HepG2 (cell line): ENCODE measurements around the gene DEPDC5. TPM values are rescaled to one million over a fixed set of nuclear protein-coding genes. Genes with fewer than 3 reads are reported as not detected.

ENCODE experiments used
- E2F5 ChIP-seq: sonication (generic); formaldehyde crosslinking; conservative IDR thresholded peaks from 2 replicates; pipeline ENCODE4 v1.4.0; 2020; ENCODE audit warnings: missing genetic modification reagents
- FLYWCH1 ChIP-seq: sonication (generic); formaldehyde crosslinking; IDR thresholded peaks from 2 replicates; pipeline ENCODE4 v1.8.1; 2023; ENCODE audit warnings: mild to moderate bottlenecking, missing genetic modification reagents
- MAFF ChIP-seq: IDR thresholded peaks from 2 replicates; pipeline ENCODE4 v1.6.1; 2011; ENCODE audit warnings: low read depth, low read length, improper control_type of control experiment
- MED1 ChIP-seq: sonication (generic); formaldehyde crosslinking; IDR thresholded peaks from 2 replicates; pipeline ENCODE4 v1.4.0; 2020; ENCODE audit warnings: missing genetic modification reagents
- NCOA5 ChIP-seq: sonication (generic); formaldehyde crosslinking; IDR thresholded peaks from 2 replicates; pipeline ENCODE4 v1.4.0; 2020; ENCODE audit warnings: missing genetic modification reagents
- RFX5 ChIP-seq: IDR thresholded peaks from 2 replicates; pipeline ENCODE4 v1.6.1; 2011; ENCODE audit warnings: low read depth, low read length, improper control_type of control experiment
- SCMH1 ChIP-seq: sonication (generic); formaldehyde crosslinking; IDR thresholded peaks from 2 replicates; pipeline ENCODE4 v1.9.0; 2021; ENCODE audit warnings: missing genetic modification reagents, mild to moderate bottlenecking, borderline replicate concordance
- SOX6 ChIP-seq, 2 experiments: fragments of 450-650 bp in 1 of 2; sonication (generic) in 1 of 2; formaldehyde crosslinking in 1 of 2; IDR thresholded peaks; 2 replicates each; pipeline versions ENCODE4 v1.4.0 to v1.6.1; 2017 to 2020; ENCODE audit warnings: antibody characterized with exemption in 1 of 2, mild to moderate bottlenecking in 1 of 2, missing genetic modification reagents in 1 of 2
- USF2 ChIP-seq, 2 experiments: sonication (generic) in 1 of 2; formaldehyde crosslinking in 1 of 2; IDR thresholded peaks; 2 replicates each; pipeline versions ENCODE4 v1.5.1 to v1.6.1; 2011 to 2020; ENCODE audit warnings: borderline replicate concordance in 1 of 2, low read depth in 1 of 2, low read length in 1 of 2, mild to moderate bottlenecking in 1 of 2, missing genetic modification reagents in 1 of 2, moderate library complexity in 1 of 2
- XBP1 ChIP-seq: sonication (generic); formaldehyde crosslinking; IDR thresholded peaks from 2 replicates; pipeline ENCODE4 v1.5.0; 2020; ENCODE audit warnings: missing genetic modification reagents
- ZBTB7B ChIP-seq: sonication (generic); formaldehyde crosslinking; IDR thresholded peaks from 2 replicates; pipeline ENCODE4 v1.4.0; 2020; ENCODE audit warnings: missing genetic modification reagents
- ZNF281 ChIP-seq: sonication (generic); formaldehyde crosslinking; IDR thresholded peaks from 2 replicates; pipeline ENCODE4 v1.4.0; 2020; ENCODE audit warnings: missing genetic modification reagents, borderline replicate concordance
- ZNF333 ChIP-seq: sonication (generic); formaldehyde crosslinking; IDR thresholded peaks from 2 replicates; pipeline ENCODE4 v1.4.0; 2020; ENCODE audit warnings: mild to moderate bottlenecking, missing genetic modification reagents, borderline replicate concordance
- ZNF557 ChIP-seq: sonication (generic); formaldehyde crosslinking; IDR thresholded peaks from 2 replicates; pipeline ENCODE4 v1.4.0; 2020; ENCODE audit warnings: missing genetic modification reagents
- polyA plus RNA-seq, 8 experiments: library from polyadenylated mRNA; depleted of rRNA in 3 of 8; stranded (reverse) in 7 of 8; unstranded in 1 of 8; fragments of >200 nt; fragmentation: Illumina TruSeq in 4 of 8; extraction: Trizol in 4 of 8; gene quantifications; 2 replicates each; pipeline versions ENCODE4 v1.2.1 to v1.2.3, GENCODE V29; 2011 to 2016; ENCODE audit warnings: low read depth in 4 of 8, missing spikeins in 1 of 8, mixed read lengths in 1 of 8; ENCODE audit not compliant: insufficient read depth in 1 of 8
- total RNA-seq, 5 experiments: library from RNA; depleted of rRNA; stranded (reverse); fragments of >200 nt; fragmentation: Illumina TruSeq; extraction: Trizol; gene quantifications; 2 replicates each; pipeline ENCODE4 v1.2.3, GENCODE V29; 2016; ENCODE audit warnings: low read depth in 1 of 5
- TF ChIP-seq, protein P1 (sequence below): sonication (generic); formaldehyde crosslinking; IDR thresholded peaks from 2 replicates; pipeline ENCODE4 v1.5.0; 2020; ENCODE audit warnings: mild to moderate bottlenecking, missing genetic modification reagents
- TF ChIP-seq, protein P2 (sequence below): sonication (generic); formaldehyde crosslinking; IDR thresholded peaks from 2 replicates; pipeline ENCODE4 v1.5.1; 2020; ENCODE audit warnings: missing genetic modification reagents, mild to moderate bottlenecking, borderline replicate concordance
- TF ChIP-seq, protein P3 (sequence below): sonication (generic); formaldehyde crosslinking; IDR thresholded peaks from 2 replicates; pipeline ENCODE4 v1.8.1; 2023; ENCODE audit warnings: mild to moderate bottlenecking, missing genetic modification reagents

The DEPDC5 gene
- total and polyA plus RNA-seq, 2 of the 13 experiments (the other 11 are each of a cell fraction or from before 2014, with no cell fraction given) = 9.8 to 12.4 TPM

- TF ChIP-seq, protein P1, sequence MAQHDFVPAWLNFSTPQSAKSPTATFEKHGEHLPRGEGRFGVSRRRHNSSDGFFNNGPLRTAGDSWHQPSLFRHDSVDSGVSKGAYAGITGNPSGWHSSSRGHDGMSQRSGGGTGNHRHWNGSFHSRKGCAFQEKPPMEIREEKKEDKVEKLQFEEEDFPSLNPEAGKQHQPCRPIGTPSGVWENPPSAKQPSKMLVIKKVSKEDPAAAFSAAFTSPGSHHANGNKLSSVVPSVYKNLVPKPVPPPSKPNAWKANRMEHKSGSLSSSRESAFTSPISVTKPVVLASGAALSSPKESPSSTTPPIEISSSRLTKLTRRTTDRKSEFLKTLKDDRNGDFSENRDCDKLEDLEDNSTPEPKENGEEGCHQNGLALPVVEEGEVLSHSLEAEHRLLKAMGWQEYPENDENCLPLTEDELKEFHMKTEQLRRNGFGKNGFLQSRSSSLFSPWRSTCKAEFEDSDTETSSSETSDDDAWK (CRISPR knock-in tag) = no peak
- TF ChIP-seq E2F5 (CRISPR knock-in tag) = peak; percentile 71
- TF ChIP-seq ZBTB7B = no peak
- no peak for TF ChIP-seq FLYWCH1 (CRISPR knock-in tag)
- no peak for TF ChIP-seq RFX5
- TF ChIP-seq SOX6 (IDR thresholded peaks at IDR 0.05) = no peak
- TF ChIP-seq SOX6 (CRISPR knock-in tag; IDR thresholded peaks at IDR 0.05) = no peak
- no peak for TF ChIP-seq ZNF281 (CRISPR knock-in tag)
- TF ChIP-seq XBP1 (CRISPR knock-in tag) = no peak
- no peak for TF ChIP-seq ZNF333 (CRISPR knock-in tag)
- TF ChIP-seq MED1 (CRISPR knock-in tag) = peak; percentile 56
- TF ChIP-seq, protein P2, sequence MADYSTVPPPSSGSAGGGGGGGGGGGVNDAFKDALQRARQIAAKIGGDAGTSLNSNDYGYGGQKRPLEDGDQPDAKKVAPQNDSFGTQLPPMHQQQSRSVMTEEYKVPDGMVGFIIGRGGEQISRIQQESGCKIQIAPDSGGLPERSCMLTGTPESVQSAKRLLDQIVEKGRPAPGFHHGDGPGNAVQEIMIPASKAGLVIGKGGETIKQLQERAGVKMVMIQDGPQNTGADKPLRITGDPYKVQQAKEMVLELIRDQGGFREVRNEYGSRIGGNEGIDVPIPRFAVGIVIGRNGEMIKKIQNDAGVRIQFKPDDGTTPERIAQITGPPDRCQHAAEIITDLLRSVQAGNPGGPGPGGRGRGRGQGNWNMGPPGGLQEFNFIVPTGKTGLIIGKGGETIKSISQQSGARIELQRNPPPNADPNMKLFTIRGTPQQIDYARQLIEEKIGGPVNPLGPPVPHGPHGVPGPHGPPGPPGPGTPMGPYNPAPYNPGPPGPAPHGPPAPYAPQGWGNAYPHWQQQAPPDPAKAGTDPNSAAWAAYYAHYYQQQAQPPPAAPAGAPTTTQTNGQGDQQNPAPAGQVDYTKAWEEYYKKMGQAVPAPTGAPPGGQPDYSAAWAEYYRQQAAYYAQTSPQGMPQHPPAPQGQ (CRISPR knock-in tag) = no peak
- TF ChIP-seq, protein P3, sequence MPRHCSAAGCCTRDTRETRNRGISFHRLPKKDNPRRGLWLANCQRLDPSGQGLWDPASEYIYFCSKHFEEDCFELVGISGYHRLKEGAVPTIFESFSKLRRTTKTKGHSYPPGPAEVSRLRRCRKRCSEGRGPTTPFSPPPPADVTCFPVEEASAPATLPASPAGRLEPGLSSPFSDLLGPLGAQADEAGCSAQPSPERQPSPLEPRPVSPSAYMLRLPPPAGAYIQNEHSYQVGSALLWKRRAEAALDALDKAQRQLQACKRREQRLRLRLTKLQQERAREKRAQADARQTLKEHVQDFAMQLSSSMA (CRISPR knock-in tag) = no peak; the same call in 1 of the 2 replicates
- TF ChIP-seq NCOA5 (CRISPR knock-in tag) = no peak
- no peak for TF ChIP-seq SCMH1
- no peak for TF ChIP-seq MAFF
- TF ChIP-seq USF2 (IDR thresholded peaks at IDR 0.05; ENCODE audit: low read depth, low read length) = no peak
- no peak for TF ChIP-seq USF2 (CRISPR knock-in tag; IDR thresholded peaks at IDR 0.05; ENCODE audit: borderline replicate concordance)
- 0 out of 2 replicates have a peak, but pooled peaks have one; percentile 10 for TF ChIP-seq ZNF557 (CRISPR knock-in tag)
Observed at GRCh38 chr22:31753634-31754501, at the start of gene DEPDC5 (continued).
